Panc1 (cell line): ENCODE results near the gene ST8SIA1. TPM values are rescaled to one million over a fixed set of nuclear protein-coding genes. Genes with fewer than 3 reads are reported as not detected.

Source experiments
- ATAC-seq: fragments of 200-7000 bp; cut with Tn5 transposase; 2 replicates; pipeline ENCODE4 v1.9.1; 2020; ENCODE audit warnings: mild to moderate bottlenecking, moderate library complexity
- BruUV-seq: library from RNA; stranded (reverse); fragments of 400-500 nt; replicated peaks from 2 replicates; lab custom pipeline; 2021; lab: Mats Ljungman, UMichigan
- CTCF ChIA-PET: fragments of 300-600 bp; sonication (Branson Sonifier 250); formaldehyde crosslinking; loops from one replicate; lab custom pipeline; 2022; ENCODE audit warnings: antibody characterized with exemption; lab: Charles Lee
- POLR2A ChIA-PET: fragments of 300-600 bp; sonication (Branson Sonifier 250); formaldehyde crosslinking; loops from one replicate; lab custom pipeline; 2022; ENCODE audit warnings: antibody characterized with exemption; lab: Charles Lee
- DNase-seq: peaks from one replicate; pipeline ENCODE4 v3.0.0-alpha.2; 2010; ENCODE audit warnings: low read depth, low spot score
- H3K27ac ChIP-seq: 2 replicates; pipeline ENCODE4 v1.5.1; 2011; ENCODE audit warnings: mild to moderate bottlenecking, low read length, inconsistent platforms
- H3K27me3 ChIP-seq: fragments of 200-500 bp; sonication (Bioruptor generic); 2 replicates; pipeline ENCODE4 v1.6.0; 2014; ENCODE audit warnings: low read length, inconsistent platforms; ENCODE audit not compliant: control insufficient read depth, insufficient read depth
- H3K36me3 ChIP-seq: fragments of 200-500 bp; sonication (Bioruptor generic); 2 replicates; pipeline ENCODE4 v1.5.1; 2014; ENCODE audit warnings: inconsistent platforms, mild to moderate bottlenecking, low read length, moderate library complexity; ENCODE audit not compliant: control insufficient read depth, insufficient read depth
- H3K4me1 ChIP-seq: 2 replicates; pipeline ENCODE4 v1.5.1; 2011; ENCODE audit warnings: inconsistent platforms, mild to moderate bottlenecking, low read length, moderate library complexity; ENCODE audit not compliant: control insufficient read depth, insufficient read depth
- H3K4me3 ChIP-seq, 2 experiments: 2 replicates each; pipeline ENCODE4 v1.5.1; 2011 to 2012; ENCODE audit warnings: low read depth in 2 of 2, low read length in 2 of 2, mild to moderate bottlenecking in 2 of 2, inconsistent platforms in 1 of 2, moderate library complexity in 1 of 2
- H3K9me3 ChIP-seq: fragments of 200-500 bp; sonication (Bioruptor generic); 2 replicates; pipeline ENCODE4 v1.5.1; 2014; ENCODE audit warnings: low read depth, mild to moderate bottlenecking, inconsistent platforms, low read length, moderate library complexity; ENCODE audit not compliant: control insufficient read depth, insufficient read depth
- POLR2AphosphoS5 ChIP-seq: IDR thresholded peaks from 2 replicates; pipeline ENCODE4 v1.6.1; 2012; ENCODE audit warnings: mild to moderate bottlenecking, low read depth, low read length, moderate library complexity
- REST ChIP-seq, 2 experiments: IDR thresholded peaks; 2 replicates each; pipeline ENCODE4 v1.6.1; 2011 to 2012; ENCODE audit warnings: low read depth in 2 of 2, control low read depth in 1 of 2, low read length in 1 of 2, mild to moderate bottlenecking in 1 of 2, moderate library complexity in 1 of 2; ENCODE audit not compliant: insufficient read depth in 1 of 2
- SIN3A ChIP-seq: IDR thresholded peaks from 2 replicates; pipeline ENCODE4 v1.6.1; 2012; ENCODE audit warnings: low read depth, mild to moderate bottlenecking, low read length, moderate library complexity, borderline replicate concordance; ENCODE audit not compliant: insufficient read depth
- TCF7L2 ChIP-seq: IDR thresholded peaks from 2 replicates; pipeline ENCODE4 v1.6.1; 2011; ENCODE audit warnings: mild to moderate bottlenecking, low read depth, low read length, inconsistent platforms
- in situ Hi-C: cut with HindIII; loops from 2 replicates; pipeline ENCODE4 v1.10.0; 2016; ENCODE audit warnings: low sequenced_read_pairs, low pct_unique_long_range_greater_than_20kb
- intact Hi-C: fragments of 100-400 bp; cut with micrococcal nuclease; formaldehyde crosslinking; loops from one replicate; pipeline ENCODE4 v1.10.0; 2022; ENCODE audit not compliant: unreplicated experiment
- total RNA-seq: library from RNA; stranded (reverse); gene quantifications from one replicate; pipeline ENCODE4 v1.2.1, GENCODE V29; 2021; ENCODE audit not compliant: unreplicated experiment
- TF ChIP-seq, protein P1 (sequence below): fragments of 450-650 bp; IDR thresholded peaks from 2 replicates; pipeline ENCODE4 v1.5.1; 2017; ENCODE audit warnings: mild to moderate bottlenecking

The ST8SIA1 gene
- total RNA-seq, 1 experiment from 2014 or later, result 0.13 TPM

DNA sequence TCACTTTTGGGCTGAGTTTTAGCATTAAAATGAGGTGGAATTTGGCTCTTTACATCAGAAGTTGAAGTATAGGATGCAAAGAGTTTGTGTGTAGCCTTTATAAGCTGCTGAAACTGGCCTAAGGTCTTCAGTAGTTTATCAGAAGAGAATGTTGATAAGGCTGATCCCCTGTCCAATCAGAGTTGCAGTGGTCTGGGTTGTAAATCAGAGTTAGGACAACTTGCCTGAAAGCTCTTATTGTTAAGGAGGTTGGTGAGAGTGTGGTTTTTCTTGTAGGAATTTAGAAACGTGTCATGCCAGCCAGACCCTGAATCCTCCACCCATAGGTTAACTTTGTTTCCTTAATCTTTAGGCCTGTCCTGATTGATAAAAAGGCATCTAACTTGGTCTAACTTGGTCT lies 143.5 kb downstream of the ST8SIA1 start:
- intact Hi-C loops (no loop called here), in situ Hi-C loops (no loop called here)
- Histone ChIP-seq H3K36me3 (no peaks in the 10 kb centered on the region), H3K9me3 (no peaks in the 10 kb centered on the region), H3K4me3 (no peak overlapping the region), H3K27me3 (no peaks in the 10 kb centered on the region), H3K27ac (no peak overlapping the region), H3K4me1 (no peaks in the 10 kb centered on the region)
- TF ChIP-seq, protein P1, sequence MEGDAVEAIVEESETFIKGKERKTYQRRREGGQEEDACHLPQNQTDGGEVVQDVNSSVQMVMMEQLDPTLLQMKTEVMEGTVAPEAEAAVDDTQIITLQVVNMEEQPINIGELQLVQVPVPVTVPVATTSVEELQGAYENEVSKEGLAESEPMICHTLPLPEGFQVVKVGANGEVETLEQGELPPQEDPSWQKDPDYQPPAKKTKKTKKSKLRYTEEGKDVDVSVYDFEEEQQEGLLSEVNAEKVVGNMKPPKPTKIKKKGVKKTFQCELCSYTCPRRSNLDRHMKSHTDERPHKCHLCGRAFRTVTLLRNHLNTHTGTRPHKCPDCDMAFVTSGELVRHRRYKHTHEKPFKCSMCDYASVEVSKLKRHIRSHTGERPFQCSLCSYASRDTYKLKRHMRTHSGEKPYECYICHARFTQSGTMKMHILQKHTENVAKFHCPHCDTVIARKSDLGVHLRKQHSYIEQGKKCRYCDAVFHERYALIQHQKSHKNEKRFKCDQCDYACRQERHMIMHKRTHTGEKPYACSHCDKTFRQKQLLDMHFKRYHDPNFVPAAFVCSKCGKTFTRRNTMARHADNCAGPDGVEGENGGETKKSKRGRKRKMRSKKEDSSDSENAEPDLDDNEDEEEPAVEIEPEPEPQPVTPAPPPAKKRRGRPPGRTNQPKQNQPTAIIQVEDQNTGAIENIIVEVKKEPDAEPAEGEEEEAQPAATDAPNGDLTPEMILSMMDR, result no peak
- TF ChIP-seq REST (IDR thresholded peaks at IDR 0.05; ENCODE audit: insufficient read depth in 1 of 2, low read depth in 2 of 2, low read length in 1 of 2) (no peak), SIN3A (no peak), TCF7L2 (no peak), POLR2AphosphoS5 (no peak)
- DNase-seq (no peak), ATAC-seq (no peak)
- no TSS peak for BruUV-seq
- ChIA-PET POLR2A (no interaction called here), CTCF (no interaction called here)

DNA sequence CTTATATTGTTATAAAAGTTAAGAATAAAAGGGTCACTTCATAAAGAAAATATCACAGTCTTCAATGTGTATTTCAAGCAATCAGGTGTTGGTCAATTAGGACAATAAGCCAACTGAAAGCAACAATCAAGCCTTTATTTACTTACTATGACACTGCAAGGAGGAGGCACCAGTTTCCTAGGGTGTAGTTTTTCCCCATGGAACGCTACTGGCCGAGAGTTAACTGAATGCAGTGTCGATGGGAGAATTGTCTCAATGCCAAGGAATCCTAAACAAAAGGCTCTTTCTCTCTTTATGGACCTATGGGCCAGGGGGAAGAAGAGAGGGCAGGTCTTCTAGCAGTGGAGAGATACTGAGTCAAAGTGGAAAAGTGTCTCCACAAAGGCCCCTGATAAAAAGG lies 146.1 kb downstream of the ST8SIA1 start:
- POLR2A ChIA-PET, result no interaction called here
- in situ Hi-C loops, result no loop called here
- Histone ChIP-seq H3K9me3 (no peaks in the 10 kb centered on the region), H3K36me3 (no peaks in the 10 kb centered on the region), H3K4me1 (no peaks in the 10 kb centered on the region), H3K27ac (no peak overlapping the region), H3K4me3 (no peak overlapping the region), H3K27me3 (no peaks in the 10 kb centered on the region)
- TF ChIP-seq, protein P1, result no peak
- TF ChIP-seq POLR2AphosphoS5, result no peak
- no peak for TF ChIP-seq REST (IDR thresholded peaks at IDR 0.05; ENCODE audit: insufficient read depth in 1 of 2, low read depth in 2 of 2, low read length in 1 of 2)
- no peak for TF ChIP-seq TCF7L2
- TF ChIP-seq SIN3A, result no peak
- intact Hi-C loops, result no loop called here
- no peak for ATAC-seq
- DNase-seq, result no peak
- BruUV-seq, result no TSS peak
- CTCF ChIA-PET, result no interaction called here
